Neural cell (in vitro differentiated cells): ENCODE measurements around the gene ROS1. TPM values are rescaled to one million over a fixed set of nuclear protein-coding genes. Genes with fewer than 3 reads are reported as not detected.

ENCODE experiments used
- H2AFZ ChIP-seq: fragments of 200-600, 300-800 bp; sonication (generic), shearing (Covaris generic); 2 replicates; pipeline ENCODE4 v1.6.0; 2014; ENCODE audit warnings: low read depth, mild to moderate bottlenecking, antibody characterized with exemption, low read length, moderate library complexity
- H3F3A ChIP-seq: fragments of 200-600 bp; shearing (Covaris generic); 2 replicates; pipeline ENCODE4 v1.6.1; 2016; ENCODE audit warnings: mild to moderate bottlenecking, moderate library complexity, mixed read lengths, antibody characterized with exemption, low read length; ENCODE audit not compliant: insufficient read depth, poor library complexity, severe bottlenecking
- H3K27ac ChIP-seq: fragments of 200-600, 300-800 bp; sonication (generic), shearing (Covaris generic); 2 replicates; pipeline ENCODE4 v1.5.1; 2014; ENCODE audit warnings: mild to moderate bottlenecking, low read length, moderate library complexity
- H3K27me3 ChIP-seq: fragments of 300-800, 200-600 bp; sonication (generic), shearing (Covaris generic); 2 replicates; pipeline ENCODE4 v1.6.0; 2014; ENCODE audit warnings: mild to moderate bottlenecking, low read depth, low read length, moderate library complexity; ENCODE audit not compliant: insufficient read depth
- H3K36me3 ChIP-seq: fragments of 300-800, 200-600 bp; sonication (generic), shearing (Covaris generic); 2 replicates; pipeline ENCODE4 v1.5.1; 2014; ENCODE audit warnings: mild to moderate bottlenecking, antibody characterized with exemption, low read length, moderate library complexity; ENCODE audit not compliant: insufficient read depth
- H3K4me2 ChIP-seq: fragments of 300-800, 200-600 bp; sonication (generic), shearing (Covaris generic); 2 replicates; pipeline ENCODE4 v1.6.0; 2014; ENCODE audit warnings: mild to moderate bottlenecking, low read length
- H3K4me3 ChIP-seq: fragments of 300-800, 200-600 bp; sonication (generic), shearing (Covaris generic); 2 replicates; pipeline ENCODE4 v1.5.1; 2014; ENCODE audit warnings: mild to moderate bottlenecking, low read length, moderate library complexity
- H3K79me2 ChIP-seq: fragments of 200-600 bp; shearing (Covaris generic); replicated peaks from 2 replicates; pipeline ENCODE4 v1.6.0; 2014; ENCODE audit warnings: mild to moderate bottlenecking, low read length, moderate library complexity; ENCODE audit not compliant: insufficient read depth
- H3K9ac ChIP-seq: fragments of 300-800, 200-600 bp; sonication (generic), shearing (Covaris generic); 2 replicates; pipeline ENCODE4 v1.6.1; 2016; ENCODE audit warnings: mild to moderate bottlenecking, low read length, mixed read lengths
- H3K9me2 ChIP-seq: fragments of 200-600 bp; shearing (Covaris generic); 2 replicates; pipeline ENCODE4 v1.6.1; 2016; ENCODE audit warnings: mild to moderate bottlenecking, low read length, mixed read lengths; ENCODE audit not compliant: insufficient read depth
- H3K9me3 ChIP-seq: fragments of 200-600, 300-800 bp; sonication (generic), shearing (Covaris generic); 2 replicates; pipeline ENCODE4 v1.6.1; 2016; ENCODE audit warnings: mild to moderate bottlenecking, mixed run types, low read length, moderate library complexity, mixed read lengths
- H4K20me1 ChIP-seq: fragments of 200-600 bp; shearing (Covaris generic); 2 replicates; pipeline ENCODE4 v1.6.1; 2016; ENCODE audit warnings: mild to moderate bottlenecking, mixed run types; ENCODE audit not compliant: insufficient read depth
- EP300 ChIP-seq: fragments of 450-650 bp; conservative IDR thresholded peaks from 2 replicates; pipeline ENCODE4 v1.6.1; 2014; ENCODE audit warnings: antibody characterized with exemption, mild to moderate bottlenecking, moderate library complexity; ENCODE audit not compliant: poor library complexity, severe bottlenecking
- EZH2 ChIP-seq: fragments of 200-600, 300-800 bp; shearing (Covaris generic), sonication (generic); IDR thresholded peaks from 2 replicates; pipeline ENCODE4 v1.6.1; 2014; ENCODE audit warnings: antibody characterized with exemption, low read length, borderline replicate concordance, mild to moderate bottlenecking; ENCODE audit not compliant: insufficient read depth, poor library complexity, severe bottlenecking
- MXI1 ChIP-seq: fragments of 450-650 bp; conservative IDR thresholded peaks from 2 replicates; pipeline ENCODE4 v1.6.1; 2014; ENCODE audit warnings: antibody characterized with exemption, mild to moderate bottlenecking; ENCODE audit not compliant: poor library complexity, severe bottlenecking
- POLR2AphosphoS5 ChIP-seq: IDR thresholded peaks from 2 replicates; pipeline ENCODE4 v1.6.1; 2012
- RAD21 ChIP-seq: fragments of 450-650 bp; conservative IDR thresholded peaks from 2 replicates; pipeline ENCODE4 v1.6.1; 2014; ENCODE audit warnings: antibody characterized with exemption, mild to moderate bottlenecking, moderate library complexity
- SMC3 ChIP-seq: fragments of 450-650 bp; conservative IDR thresholded peaks from 2 replicates; pipeline ENCODE4 v1.6.1; 2014; ENCODE audit warnings: antibody characterized with exemption, mild to moderate bottlenecking, moderate library complexity; ENCODE audit not compliant: poor library complexity
- TAF1 ChIP-seq: IDR thresholded peaks from 2 replicates; pipeline ENCODE4 v1.6.1; 2012; ENCODE audit warnings: low read depth
- polyA plus RNA-seq: library from polyadenylated mRNA; depleted of rRNA; stranded (reverse); fragments of >200 nt; gene quantifications from 2 replicates; pipeline ENCODE4 v1.2.3, GENCODE V29; 2014
- TF ChIP-seq, protein P1 (sequence below): fragments of 450-650 bp; IDR thresholded peaks from 2 replicates; pipeline ENCODE4 v1.5.1; 2014; ENCODE audit warnings: antibody characterized with exemption, mild to moderate bottlenecking, moderate library complexity; ENCODE audit not compliant: poor library complexity, severe bottlenecking
- TF ChIP-seq, protein P2 (sequence below): IDR thresholded peaks from 2 replicates; pipeline ENCODE4 v1.6.1; 2012; ENCODE audit warnings: borderline replicate concordance

The ROS1 gene
- polyA plus RNA-seq, 1 donor from 2014 or later, result not detected

GRCh38 chr6:117467876-117468275, 42.1 kb upstream of the ROS1 start:
- no peak overlapping the region for H2AFZ ChIP-seq
- H3K9me3 ChIP-seq, result no peaks in the 10 kb centered on the region
- H3K9ac ChIP-seq, result no peak overlapping the region
- no peak overlapping the region for H3K27ac ChIP-seq
- no peak overlapping the region for H3K4me2 ChIP-seq
- no peaks in the 10 kb centered on the region for H3K27me3 ChIP-seq
- no peaks in the 10 kb centered on the region for H4K20me1 ChIP-seq
- H3F3A ChIP-seq, result no peaks in the 10 kb centered on the region
- H3K79me2 ChIP-seq, result no peaks in the 10 kb centered on the region
- no peaks in the 10 kb centered on the region for H3K36me3 ChIP-seq
- H3K4me3 ChIP-seq, result no peak overlapping the region
- TF ChIP-seq TAF1 (no peak), RAD21 (no peak), MXI1 (no peak), EP300 (no peak), POLR2AphosphoS5 (no peak), SMC3 (no peak), EZH2 (no peak)
- TF ChIP-seq, protein P1, sequence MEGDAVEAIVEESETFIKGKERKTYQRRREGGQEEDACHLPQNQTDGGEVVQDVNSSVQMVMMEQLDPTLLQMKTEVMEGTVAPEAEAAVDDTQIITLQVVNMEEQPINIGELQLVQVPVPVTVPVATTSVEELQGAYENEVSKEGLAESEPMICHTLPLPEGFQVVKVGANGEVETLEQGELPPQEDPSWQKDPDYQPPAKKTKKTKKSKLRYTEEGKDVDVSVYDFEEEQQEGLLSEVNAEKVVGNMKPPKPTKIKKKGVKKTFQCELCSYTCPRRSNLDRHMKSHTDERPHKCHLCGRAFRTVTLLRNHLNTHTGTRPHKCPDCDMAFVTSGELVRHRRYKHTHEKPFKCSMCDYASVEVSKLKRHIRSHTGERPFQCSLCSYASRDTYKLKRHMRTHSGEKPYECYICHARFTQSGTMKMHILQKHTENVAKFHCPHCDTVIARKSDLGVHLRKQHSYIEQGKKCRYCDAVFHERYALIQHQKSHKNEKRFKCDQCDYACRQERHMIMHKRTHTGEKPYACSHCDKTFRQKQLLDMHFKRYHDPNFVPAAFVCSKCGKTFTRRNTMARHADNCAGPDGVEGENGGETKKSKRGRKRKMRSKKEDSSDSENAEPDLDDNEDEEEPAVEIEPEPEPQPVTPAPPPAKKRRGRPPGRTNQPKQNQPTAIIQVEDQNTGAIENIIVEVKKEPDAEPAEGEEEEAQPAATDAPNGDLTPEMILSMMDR, result no peak
- TF ChIP-seq, protein P2, sequence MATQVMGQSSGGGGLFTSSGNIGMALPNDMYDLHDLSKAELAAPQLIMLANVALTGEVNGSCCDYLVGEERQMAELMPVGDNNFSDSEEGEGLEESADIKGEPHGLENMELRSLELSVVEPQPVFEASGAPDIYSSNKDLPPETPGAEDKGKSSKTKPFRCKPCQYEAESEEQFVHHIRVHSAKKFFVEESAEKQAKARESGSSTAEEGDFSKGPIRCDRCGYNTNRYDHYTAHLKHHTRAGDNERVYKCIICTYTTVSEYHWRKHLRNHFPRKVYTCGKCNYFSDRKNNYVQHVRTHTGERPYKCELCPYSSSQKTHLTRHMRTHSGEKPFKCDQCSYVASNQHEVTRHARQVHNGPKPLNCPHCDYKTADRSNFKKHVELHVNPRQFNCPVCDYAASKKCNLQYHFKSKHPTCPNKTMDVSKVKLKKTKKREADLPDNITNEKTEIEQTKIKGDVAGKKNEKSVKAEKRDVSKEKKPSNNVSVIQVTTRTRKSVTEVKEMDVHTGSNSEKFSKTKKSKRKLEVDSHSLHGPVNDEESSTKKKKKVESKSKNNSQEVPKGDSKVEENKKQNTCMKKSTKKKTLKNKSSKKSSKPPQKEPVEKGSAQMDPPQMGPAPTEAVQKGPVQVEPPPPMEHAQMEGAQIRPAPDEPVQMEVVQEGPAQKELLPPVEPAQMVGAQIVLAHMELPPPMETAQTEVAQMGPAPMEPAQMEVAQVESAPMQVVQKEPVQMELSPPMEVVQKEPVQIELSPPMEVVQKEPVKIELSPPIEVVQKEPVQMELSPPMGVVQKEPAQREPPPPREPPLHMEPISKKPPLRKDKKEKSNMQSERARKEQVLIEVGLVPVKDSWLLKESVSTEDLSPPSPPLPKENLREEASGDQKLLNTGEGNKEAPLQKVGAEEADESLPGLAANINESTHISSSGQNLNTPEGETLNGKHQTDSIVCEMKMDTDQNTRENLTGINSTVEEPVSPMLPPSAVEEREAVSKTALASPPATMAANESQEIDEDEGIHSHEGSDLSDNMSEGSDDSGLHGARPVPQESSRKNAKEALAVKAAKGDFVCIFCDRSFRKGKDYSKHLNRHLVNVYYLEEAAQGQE, result no peak
- H3K9me2 ChIP-seq, result no peaks in the 10 kb centered on the region

DNA sequence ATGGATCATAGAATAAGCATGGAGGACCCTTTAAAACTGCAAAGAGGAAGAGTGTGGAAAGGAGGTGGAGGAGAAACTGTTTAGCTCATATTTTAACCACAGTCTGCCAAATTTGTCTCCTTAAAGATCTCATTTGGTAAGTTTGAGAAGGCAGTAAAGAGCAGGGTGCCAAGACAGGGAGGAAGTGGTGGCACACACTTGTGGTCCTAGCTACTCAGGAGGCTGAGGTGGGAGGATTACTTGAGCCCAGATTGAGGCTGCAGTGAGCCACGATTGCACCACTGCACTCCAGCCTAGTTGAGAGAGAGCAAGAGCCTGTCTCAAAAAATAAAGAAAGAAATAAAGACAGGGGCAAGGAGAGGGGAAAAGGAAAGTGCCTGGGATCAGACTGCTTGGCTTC, 39.9 kb upstream of the ROS1 start:
- Histone ChIP-seq H3K36me3 (no peaks in the 10 kb centered on the region), H3K9me3 (no peaks in the 10 kb centered on the region), H3K4me2 (no peak overlapping the region), H4K20me1 (no peaks in the 10 kb centered on the region), H3K27ac (no peak overlapping the region), H2AFZ (no peak overlapping the region), H3K79me2 (no peaks in the 10 kb centered on the region), H3F3A (no peaks in the 10 kb centered on the region), H3K9ac (no peak overlapping the region), H3K4me3 (no peak overlapping the region), H3K9me2 (no peaks in the 10 kb centered on the region), H3K27me3 (no peaks in the 10 kb centered on the region)
- TF ChIP-seq RAD21 (no peak), TAF1 (no peak), SMC3 (no peak), EZH2 (no peak), EP300 (no peak), POLR2AphosphoS5 (no peak), MXI1 (no peak)
- TF ChIP-seq, protein P1, result no peak
- TF ChIP-seq, protein P2, result no peak
